GM18868 (cell line): ENCODE results near the gene CIC.

ENCODE experiments used
- ATAC-seq: cut with Tn5 transposase; IDR thresholded peaks from one replicate; pipeline ENCODE4 v1.9.1; 2021; ENCODE audit warnings: mild to moderate bottlenecking, moderate library complexity; ENCODE audit not compliant: unreplicated experiment

Gene CIC

GRCh38 chr19:42303876-42304275 lies 34.8 kb downstream of the CIC start:
- ATAC-seq, result no peak

DNA sequence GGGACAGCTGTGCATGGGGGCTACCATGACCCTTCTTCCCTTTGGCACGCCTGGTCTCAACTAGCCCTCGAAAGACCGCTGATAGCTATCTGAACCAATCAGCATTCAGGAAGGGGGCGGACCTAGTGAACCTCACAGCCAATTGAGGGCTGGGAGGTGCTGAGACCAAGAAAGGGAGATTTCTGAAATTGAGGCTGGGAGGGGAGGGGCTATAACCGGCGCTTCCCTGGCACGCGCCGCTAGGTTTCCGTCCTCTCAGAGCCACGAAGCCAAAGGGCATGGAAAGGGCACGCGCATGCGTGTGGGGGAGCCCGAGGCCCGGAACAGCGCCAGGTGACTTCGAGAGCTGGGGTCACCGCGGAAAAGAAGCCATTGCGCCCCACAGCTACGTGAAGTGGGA lies 37.6 kb downstream of the CIC start:
- ATAC-seq, result no peak

GRCh38 chr19:42309686-42310085 lies 40.6 kb downstream of the CIC start:
- no peak for ATAC-seq

DNA sequence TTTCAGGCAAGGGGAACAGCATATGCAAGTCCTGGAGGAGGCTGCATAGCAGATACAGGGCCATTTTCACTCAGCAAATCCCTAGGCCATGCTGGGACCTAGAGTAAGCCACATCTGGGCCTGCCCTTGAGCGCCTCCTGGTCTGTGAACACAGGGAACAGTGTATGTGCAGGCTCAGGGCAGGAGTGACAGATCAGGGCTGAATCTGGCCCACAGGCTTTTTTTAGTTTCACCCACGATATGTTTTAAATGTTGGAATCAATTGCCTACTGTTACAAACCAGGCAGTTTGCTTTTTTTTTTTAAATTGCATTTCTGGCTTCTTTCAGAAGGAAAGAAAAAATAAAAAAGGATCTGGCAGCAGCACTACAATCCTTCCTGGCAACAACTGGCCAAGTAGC lies 42.6 kb downstream of the CIC start:
- no peak for ATAC-seq

- no peak for ATAC-seq
These were observed 43.3 kb downstream of the CIC start for GRCh38 chr19:42312370-42312769.

DNA sequence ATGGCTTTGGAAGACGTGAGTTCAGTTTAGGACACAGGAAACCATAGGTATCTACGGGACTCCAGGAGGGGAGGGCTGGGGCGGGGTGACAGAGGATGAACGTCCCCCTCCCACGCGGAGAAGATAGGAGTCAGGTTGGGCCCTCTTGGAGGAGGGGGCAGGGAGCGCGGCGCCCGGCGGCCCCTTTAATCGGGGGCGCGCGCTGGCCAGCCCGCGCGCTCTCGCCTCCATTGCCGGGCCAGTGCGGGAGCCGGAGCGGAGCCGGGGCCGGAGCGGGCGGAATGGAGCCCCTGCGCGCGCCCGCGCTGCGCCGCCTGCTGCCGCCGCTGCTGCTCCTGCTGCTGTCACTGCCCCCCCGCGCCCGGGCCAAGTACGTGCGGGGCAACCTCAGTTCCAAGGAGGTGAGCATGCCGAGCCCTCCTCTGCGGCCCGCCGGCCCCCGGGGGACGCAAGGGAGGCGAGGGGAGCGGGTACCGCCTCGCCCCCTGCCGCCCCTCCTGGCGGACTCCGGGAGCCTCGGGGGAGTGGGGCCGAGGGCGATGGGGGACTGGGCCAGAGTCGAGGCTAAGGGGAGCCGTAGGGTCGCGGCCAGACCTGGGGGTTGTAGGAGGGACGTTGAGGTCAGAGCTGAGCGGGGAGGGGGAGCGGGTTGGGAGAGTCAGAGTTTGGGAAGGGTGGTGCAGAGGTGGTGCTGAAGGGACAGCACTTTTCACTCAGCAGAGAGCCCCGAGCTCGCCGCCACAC lies 44.2 kb downstream of the CIC start, which contains the start of gene TMEM145:
Gene TMEM145 (plus strand): TSS at position 214 of the 744 bp plus-strand sequence. CDS start 68 bp downstream, at position 282.
- no peak for ATAC-seq

GRCh38 chr19:42313840-42314755 lies 45.0 kb downstream of the CIC start:
- no peak for ATAC-seq

GRCh38 chr19:42315024-42315423 lies 46.0 kb downstream of the CIC start:
- no peak for ATAC-seq

DNA sequence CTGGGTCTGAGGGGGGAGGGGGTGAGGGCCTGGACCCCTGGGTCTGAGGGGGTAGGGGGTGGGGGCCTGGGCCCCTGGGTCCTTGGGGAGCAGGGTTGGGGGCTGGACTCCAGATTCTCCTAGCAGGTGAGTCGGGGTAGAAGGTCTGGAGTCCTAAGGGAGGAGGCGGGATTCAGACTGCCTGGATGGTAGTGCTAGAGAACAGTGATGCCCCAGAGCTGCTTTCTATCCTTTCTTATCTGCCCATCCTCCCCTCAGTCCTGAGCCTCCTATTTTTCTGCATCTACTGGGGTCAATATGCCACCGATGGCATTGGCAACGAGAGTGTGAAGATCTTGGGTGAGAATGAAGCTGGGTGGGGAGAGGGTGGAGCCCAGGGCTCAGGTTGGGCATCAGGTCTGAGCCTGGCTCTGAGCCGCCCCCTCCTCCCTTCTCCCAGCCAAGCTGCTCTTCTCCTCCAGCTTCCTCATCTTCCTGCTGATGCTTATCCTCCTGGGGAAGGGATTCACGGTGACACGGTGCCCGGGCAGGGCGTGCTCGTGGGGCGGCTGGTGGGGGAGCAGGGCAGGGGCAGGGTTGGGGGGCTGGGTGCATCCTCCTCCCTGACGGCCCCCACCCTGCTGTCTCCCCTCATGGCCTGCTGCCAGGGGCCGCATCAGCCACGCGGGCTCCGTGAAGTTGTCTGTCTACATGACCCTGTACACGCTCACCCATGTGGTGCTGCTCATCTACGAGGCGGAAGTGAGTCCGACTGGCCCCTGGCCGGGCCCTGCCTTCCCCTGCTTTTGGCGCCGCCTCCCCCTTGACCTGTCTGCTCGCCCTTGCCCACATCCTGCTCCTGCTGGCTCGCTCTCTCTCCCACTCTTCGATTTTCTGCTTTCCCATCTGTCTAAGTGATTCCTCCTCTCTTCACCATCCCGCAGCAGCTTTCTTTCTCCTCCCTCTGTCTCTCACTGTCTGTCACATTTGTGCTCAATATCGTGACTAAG lies 47.5 kb downstream of the CIC start:
- ATAC-seq, result no peak

DNA sequence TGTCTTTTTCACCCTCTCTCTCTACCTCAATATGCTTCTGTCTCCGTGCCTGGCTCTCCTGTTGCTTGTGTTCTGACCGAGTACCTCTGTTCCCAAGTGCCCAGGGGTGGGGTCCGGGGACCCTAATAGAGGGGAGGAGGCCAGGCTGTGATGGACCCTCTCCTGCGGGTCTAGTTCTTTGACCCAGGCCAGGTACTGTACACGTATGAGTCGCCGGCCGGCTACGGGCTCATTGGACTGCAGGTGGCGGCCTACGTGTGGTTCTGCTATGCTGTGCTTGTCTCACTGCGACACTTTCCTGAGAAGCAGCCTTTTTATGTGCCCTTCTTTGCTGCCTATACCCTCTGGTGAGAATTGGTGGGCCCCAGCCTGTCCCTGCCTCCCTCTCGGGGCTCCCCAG lies 48.5 kb downstream of the CIC start:
- no peak for ATAC-seq

DNA sequence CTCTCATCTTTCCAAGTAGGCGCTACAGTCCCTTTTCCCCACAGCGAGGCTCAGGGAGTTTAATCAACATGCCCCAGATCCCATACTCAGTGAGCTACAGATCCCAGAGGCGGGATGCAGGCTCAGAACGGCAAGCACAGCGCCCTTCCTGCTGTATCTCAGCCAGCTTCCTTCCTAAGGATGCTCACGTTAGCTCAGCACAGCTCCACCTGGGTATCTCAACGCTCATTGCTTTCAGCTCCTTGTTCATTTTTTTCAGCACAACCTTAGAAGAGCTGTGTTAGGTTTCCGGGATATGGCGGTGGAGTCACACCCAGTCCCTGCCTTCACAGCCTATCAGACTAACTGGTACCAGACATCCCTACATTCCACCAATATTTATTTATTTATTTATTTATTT lies 53.3 kb downstream of the CIC start:
- ATAC-seq, result no peak

DNA sequence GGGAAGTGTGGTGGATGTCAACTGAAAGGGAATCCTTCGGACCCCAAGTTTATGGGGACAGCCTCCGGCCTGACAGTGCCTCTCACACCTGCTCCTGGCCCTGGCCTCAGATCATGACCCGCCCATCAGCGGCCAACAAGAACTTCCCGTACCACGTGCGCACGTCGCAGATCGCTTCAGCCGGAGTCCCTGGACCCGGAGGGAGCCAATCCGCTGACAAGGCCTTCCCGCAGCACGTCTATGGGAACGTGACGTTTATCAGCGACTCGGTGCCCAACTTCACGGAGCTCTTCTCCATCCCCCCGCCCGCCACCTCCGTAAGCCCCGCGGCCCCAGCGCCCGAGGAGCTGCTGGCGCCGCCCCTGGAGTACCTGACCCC lies 54.4 kb downstream of the CIC start:
- ATAC-seq, result no peak

- ATAC-seq, result no peak
These were observed 55.0 kb downstream of the CIC start for GRCh38 chr19:42323852-42324654.

DNA sequence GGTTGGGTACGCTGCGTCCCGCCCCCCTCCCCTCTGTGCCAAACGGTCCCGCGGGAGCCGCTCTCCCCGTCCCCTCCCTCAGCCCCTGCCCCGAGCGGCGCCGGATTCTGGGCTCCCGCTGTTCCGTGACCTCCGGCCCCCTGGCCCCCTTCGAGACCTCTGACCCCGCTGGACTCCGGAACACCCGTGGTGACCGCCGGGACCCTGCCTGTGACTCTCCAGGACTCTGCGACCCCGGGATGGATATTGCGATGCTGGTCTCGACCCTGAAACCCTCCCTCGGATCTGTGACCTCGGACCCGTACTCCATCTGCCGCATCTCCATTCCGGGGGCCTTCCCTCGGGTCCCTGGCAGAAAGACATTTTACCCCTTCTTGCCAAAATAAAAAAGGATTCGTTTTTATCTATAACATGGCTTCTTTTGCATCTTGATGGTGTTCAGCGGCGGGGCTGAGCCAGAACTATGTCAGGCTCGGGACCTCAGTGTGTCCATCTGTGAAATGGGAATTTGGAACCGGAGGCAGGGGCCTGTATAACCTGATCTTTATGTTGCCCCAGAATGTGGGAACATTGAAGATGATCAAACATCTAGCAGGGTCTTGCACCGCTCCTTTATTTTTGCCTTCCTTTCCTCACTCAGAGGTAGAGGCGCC lies 55.7 kb downstream of the CIC start:
- ATAC-seq, result no peak

GRCh38 chr19:42325308-42325895 lies 56.4 kb downstream of the CIC start, which contains the start of gene MEGF8:
TSS of gene MEGF8 (plus strand) at chr19:42325635. CDS start at chr19:42326244, 609 bp downstream.
- peak; percentile 88 for ATAC-seq

DNA sequence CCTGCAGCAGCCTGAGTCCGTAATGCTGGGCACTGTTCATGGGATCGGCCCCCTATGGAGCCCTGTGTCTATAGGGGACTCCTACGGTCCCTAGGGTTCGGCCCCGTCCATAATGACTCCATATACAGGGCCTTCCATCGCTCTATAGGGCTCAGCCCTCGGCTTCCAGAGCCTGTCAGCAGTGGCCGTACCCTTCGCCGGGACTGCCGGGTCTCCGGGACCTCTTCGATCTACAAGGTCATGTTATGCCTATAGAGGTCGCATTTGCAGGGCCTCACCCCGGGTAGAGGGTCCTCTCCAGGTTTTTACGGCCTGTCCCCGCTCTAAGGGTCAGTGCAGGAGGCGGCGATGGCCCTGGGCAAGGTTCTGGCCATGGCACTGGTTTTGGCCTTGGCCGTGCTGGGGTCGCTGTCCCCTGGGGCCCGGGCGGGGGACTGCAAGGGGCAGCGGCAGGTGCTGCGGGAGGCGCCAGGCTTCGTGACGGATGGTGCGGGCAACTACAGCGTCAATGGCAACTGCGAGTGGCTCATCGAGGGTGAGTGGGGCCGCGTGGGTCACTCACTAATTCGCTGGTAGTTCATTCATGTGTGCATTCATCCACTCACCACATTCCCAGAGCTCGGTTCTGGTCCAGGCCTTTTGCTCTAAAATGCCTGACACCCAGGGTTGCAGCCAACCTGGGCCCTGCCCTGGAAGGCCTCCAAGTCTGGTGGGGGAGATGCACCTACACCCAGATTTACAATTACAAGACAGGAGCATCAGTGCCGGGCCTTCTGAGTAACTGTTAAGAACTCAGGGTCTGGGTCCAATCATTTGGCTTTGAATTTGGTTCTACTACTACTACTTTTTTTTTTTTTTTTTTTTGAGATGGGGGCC lies 57.1 kb downstream of the CIC start:
- ATAC-seq, result peak; percentile 2

- no peak for ATAC-seq
These were observed 57.9 kb downstream of the CIC start for GRCh38 chr19:42326969-42327368.

GRCh38 chr19:42327381-42327780 lies 58.3 kb downstream of the CIC start:
- no peak for ATAC-seq
